GM20431 (cell line): ENCODE results near the gene CPNE4.

Source experiments
- in situ Hi-C: fragments of 300-500 bp; cut with MseI, MboI; formaldehyde crosslinking; loops from one replicate; pipeline ENCODE4 v1.15.0; 2020; ENCODE audit warnings: low sequenced_read_pairs; ENCODE audit not compliant: unreplicated experiment

CPNE4 gene

DNA sequence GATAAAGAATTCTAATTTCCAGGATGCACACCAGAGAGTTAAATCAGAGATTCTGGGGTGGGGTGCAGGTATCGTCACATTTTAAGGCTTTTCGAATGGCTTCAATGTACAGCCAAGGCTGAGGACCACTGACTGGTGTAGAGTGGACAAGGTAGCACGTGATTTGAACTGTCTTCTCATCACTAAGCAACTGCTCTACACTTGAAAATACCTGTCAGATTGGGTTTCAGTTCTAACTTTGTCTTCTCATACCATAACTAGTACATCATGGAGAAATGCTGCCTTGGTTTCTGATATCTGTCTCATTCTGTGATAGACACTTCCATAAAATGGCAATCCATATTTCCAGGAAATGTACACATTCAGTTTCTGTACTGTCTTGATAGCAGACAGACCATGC is 474.0 kb downstream of the CPNE4 start:
- in situ Hi-C loops, result no loop called here

DNA sequence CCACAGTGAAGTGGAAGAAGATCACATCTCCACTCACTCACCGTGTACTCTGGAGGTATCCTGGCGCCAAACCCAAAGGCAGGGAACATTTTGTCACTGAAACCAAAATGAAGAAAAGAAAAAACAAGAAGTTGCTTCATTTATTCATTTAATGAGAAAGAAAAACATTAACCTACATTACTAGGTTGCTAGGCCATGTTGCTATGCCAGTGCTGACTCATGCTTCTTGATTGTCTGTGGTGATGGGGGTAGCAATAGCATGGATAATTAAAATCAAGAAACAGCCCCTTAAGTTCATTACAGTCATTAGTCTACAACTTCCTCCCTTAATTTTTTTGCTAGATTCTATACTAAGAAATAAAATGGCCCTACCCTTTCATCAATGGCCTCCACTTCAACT is 479.4 kb downstream of the CPNE4 start:
- in situ Hi-C loops, result no loop called here

- in situ Hi-C loops, result no loop called here
These were observed 481.1 kb downstream of the CPNE4 start for GRCh38 chr3:131553495-131554247.

- in situ Hi-C loops, result no loop called here
These were observed 483.1 kb downstream of the CPNE4 start for GRCh38 chr3:131551761-131552160.

GRCh38 chr3:131550562-131551465 is 484.0 kb downstream of the CPNE4 start:
- in situ Hi-C loops, result no loop called here

DNA sequence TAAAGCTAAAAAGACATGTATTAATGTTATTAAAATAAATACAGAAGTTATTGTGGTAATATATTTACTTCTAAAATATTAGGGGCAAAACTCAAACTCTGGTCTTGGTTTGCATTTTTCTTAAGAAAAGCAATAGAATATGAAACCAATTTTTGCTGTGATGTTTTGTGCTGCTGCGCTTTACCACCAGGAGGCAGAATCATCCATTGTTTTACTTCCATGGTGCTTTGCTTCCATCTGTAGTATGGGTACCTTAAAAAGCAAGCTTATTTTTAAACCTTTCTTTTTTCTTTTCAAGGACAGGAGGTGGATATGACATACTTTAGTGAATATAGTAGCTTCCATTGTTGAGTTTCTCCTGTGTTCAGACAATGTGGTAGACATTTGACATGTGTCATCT is 485.5 kb downstream of the CPNE4 start:
- in situ Hi-C loops, result loop anchor here (25.0 kb wide), 1 partner anchor 463 kb away; no protein-coding TSS in a partner anchor

DNA sequence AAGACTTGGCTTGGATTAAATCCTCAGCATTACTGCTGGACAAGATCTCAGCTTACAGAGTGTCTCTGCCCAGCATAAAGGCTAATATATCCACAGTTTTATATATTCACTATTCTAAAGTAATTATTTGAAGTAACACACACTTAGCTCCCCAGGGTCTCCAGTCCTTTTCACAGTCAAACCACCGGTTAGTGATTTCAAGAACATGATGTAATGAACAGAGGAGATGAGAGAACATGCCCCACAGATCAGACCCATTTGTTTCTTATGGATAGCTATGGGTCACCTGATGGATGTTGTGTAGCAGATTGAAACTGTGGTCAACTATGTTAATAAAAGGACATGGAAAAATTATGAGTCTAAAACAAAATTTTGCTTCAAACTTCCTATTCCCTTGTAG is 487.2 kb downstream of the CPNE4 start:
- in situ Hi-C loops, result loop anchor here (25.0 kb wide), 1 partner anchor 465 kb away; no protein-coding TSS in a partner anchor

DNA sequence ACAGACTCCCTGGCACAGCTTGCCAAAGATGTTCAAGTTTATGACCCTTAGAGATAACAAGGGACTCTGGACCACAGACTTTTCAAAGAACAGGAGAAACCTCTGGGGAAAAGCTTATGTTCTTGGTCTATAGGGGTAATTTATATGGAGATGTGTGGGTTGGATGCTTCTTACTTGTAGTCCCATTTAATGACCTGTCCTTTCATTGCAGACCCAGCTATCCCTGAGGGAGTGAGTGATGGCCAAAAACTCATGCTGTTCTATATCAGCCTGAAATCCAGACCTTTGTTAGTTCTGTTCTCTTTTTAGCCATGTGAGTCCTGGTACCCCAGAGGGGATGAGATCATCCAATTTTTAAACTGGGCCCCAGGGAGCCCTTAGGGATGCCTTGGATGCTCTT is 488.4 kb downstream of the CPNE4 start:
- in situ Hi-C loops, result loop anchor here (25.0 kb wide), 1 partner anchor 466 kb away; no protein-coding TSS in a partner anchor

GRCh38 chr3:131544557-131544956 is 490.3 kb downstream of the CPNE4 start:
- in situ Hi-C loops, result loop anchor here (25.0 kb wide), 1 partner anchor 468 kb away; no protein-coding TSS in a partner anchor

DNA sequence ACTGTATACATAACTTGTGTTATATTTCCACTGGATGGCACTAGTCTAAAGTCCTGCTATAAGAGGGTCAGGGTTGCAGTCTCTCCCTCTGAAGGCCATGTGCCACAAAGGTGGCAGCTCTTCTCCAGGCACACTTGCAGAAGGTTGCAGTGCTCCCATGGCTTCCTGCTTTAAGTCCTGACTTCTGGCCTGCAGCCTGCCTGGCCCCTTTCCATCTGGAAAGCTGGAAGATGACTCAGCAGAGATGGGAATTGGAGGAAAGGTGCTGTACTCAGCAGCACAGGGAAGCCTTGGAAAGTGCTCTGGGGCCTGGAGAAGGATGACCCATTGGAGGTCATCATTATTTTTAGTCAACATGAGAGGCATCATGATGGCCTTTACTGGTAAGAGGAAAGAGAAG is 491.1 kb downstream of the CPNE4 start:
- in situ Hi-C loops, result loop anchor here (25.0 kb wide), 1 partner anchor 469 kb away; no protein-coding TSS in a partner anchor

GRCh38 chr3:131541288-131541687 is 493.5 kb downstream of the CPNE4 start:
- in situ Hi-C loops, result loop anchor here (25.0 kb wide), 1 partner anchor 471 kb away; no protein-coding TSS in a partner anchor

DNA sequence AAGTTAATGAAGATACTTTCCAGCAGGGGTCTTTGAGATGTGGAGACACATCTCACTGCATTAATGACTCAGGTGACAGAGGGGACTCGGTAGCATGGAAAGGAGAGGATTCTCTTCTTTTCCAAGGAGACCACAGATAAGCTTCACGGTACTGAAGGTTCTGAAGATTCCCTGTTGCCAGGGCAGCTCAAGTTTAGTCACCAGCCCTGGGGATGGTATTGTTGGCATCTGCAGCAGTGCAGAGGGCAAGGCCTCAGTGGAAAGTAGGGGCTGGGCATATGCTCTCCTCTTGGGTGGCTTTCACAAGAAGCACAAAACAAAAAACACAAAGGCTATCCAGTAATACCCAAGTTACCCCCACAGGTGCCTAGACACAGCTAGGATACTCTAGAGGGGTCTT is 494.0 kb downstream of the CPNE4 start:
- in situ Hi-C loops, result loop anchor here (25.0 kb wide), 1 partner anchor 471 kb away; no protein-coding TSS in a partner anchor

DNA sequence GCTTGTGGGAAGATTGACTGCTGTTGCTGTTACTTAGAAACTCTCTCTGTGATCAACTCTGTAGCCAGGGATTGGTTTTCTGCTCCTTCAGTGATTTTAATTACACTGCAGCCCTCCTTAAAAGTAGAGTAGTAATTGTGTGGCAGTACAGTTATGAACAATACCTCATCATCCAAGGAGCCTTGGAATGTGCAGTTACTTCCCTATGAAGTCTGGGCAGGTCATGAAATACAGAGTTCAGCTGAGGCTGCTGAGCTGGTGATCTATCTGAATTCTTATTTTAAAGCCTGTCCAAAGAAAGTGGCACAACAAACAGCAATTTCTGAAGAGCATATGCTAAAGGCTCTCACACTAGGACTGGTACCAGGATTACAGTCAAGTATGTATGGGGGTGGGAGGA is 494.7 kb downstream of the CPNE4 start:
- in situ Hi-C loops, result loop anchor here (25.0 kb wide), 1 partner anchor 472 kb away; no protein-coding TSS in a partner anchor

DNA sequence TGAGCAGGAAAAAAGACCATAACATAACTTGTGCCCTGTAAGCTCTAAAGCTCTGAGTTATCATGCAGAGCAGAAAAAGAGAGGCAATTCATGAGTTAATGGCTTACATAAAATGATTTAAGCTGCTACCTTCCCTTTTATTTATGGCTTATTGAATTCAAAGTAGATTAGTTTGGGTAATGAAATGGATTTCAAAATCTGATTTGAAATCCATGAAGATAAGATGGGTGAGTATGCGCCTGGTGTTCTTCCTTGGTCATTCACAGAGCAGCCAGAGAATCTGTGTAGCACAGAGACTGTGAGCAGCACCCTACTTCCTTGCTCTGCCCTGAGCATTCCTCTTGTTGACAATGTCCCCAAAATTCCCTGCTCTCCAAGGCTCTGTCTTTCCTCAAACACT is 495.8 kb downstream of the CPNE4 start:
- in situ Hi-C loops, result loop anchor here (25.0 kb wide), 1 partner anchor 473 kb away; no protein-coding TSS in a partner anchor

DNA sequence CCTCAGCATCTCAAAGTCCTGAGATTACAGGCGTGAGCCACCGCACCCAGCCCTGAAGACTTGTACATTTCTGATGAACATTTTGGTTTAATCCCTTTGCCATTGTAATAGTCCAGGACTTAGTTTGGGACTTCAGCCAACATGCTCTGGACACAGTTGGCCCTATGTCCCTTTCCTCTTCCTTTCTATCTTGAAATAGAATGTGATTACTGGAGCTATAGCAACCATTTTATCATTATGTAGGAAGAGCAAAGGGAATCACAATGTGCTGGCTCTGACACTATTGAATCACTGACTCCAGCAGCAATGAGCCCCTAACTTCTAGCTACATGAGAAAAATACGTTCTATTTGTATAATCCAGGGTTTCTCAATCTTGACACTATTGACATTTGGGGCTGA is 497.3 kb downstream of the CPNE4 start:
- in situ Hi-C loops, result loop anchor here (25.0 kb wide), 1 partner anchor 475 kb away; no protein-coding TSS in a partner anchor

- in situ Hi-C loops, result loop anchor here (25.0 kb wide), 1 partner anchor 477 kb away; no protein-coding TSS in a partner anchor
These were observed 499.2 kb downstream of the CPNE4 start for GRCh38 chr3:131535596-131535995.

- in situ Hi-C loops, result loop anchor here (25.0 kb wide), 1 partner anchor 477 kb away; no protein-coding TSS in a partner anchor
These were observed 499.7 kb downstream of the CPNE4 start for GRCh38 chr3:131535131-131535530.

GRCh38 chr3:131532645-131533044 is 502.2 kb downstream of the CPNE4 start:
- in situ Hi-C loops, result loop anchor here (25.0 kb wide), 1 partner anchor 480 kb away; no protein-coding TSS in a partner anchor

- in situ Hi-C loops, result loop anchor here (25.0 kb wide), 1 partner anchor 481 kb away; no protein-coding TSS in a partner anchor
These were observed 504.0 kb downstream of the CPNE4 start for GRCh38 chr3:131530843-131531242.

- in situ Hi-C loops, result loop anchor here (25.0 kb wide), 1 partner anchor 482 kb away; no protein-coding TSS in a partner anchor
These were observed 504.4 kb downstream of the CPNE4 start for GRCh38 chr3:131530388-131530787.
